Measurements from ENCODE around the gene MLLT3. TPM values are rescaled to one million over a fixed set of nuclear protein-coding genes. Genes with fewer than 3 reads are reported as not detected.

The MLLT3 gene
- total RNA-seq, 1 donor from 2014 or later: 26.5 TPM

- Mint-ChIP-seq H3K27ac (peak overlapping the region; percentile 98), H3K9me3 (no peaks in the 10 kb centered on the region), H3K36me3 (ENCODE audit: low read depth) (peaks cover 22% of the 10 kb centered on the region), H3K4me3 (peak overlapping the region; percentile 92), H3K4me1 (peaks cover 52% of the 10 kb centered on the region), H3K27me3 (no peaks in the 10 kb centered on the region)
- peak; percentile 84 for DNase-seq
- intact Hi-C loops (cut with micrococcal nuclease): loop anchor here (5.0 kb wide), 7 partner anchors 179 to 579 kb away; no protein-coding TSS in a partner anchor
Measured at GRCh38 chr9:20620650-20621470, 1.4 kb downstream of the MLLT3 start.

GRCh38 chr9:20619487-20620200, 2.7 kb downstream of the MLLT3 start:
- H3K4me1 Mint-ChIP-seq: peaks cover 53% of the 10 kb centered on the region
- H3K9me3 Mint-ChIP-seq: no peaks in the 10 kb centered on the region
- H3K27me3 Mint-ChIP-seq: no peaks in the 10 kb centered on the region
- peak; percentile 76 for DNase-seq
- H3K27ac Mint-ChIP-seq: peak overlapping the region; percentile 87
- intact Hi-C loops (cut with micrococcal nuclease): loop anchor here (5.0 kb wide), 7 partner anchors 177 to 577 kb away; no protein-coding TSS in a partner anchor
- peaks cover 22% of the 10 kb centered on the region for H3K36me3 Mint-ChIP-seq (ENCODE audit: low read depth)
- peak overlapping the region; percentile 92 for H3K4me3 Mint-ChIP-seq

- peak overlapping the region; percentile 61 for H3K4me3 Mint-ChIP-seq
- peaks cover 25% of the 10 kb centered on the region for H3K36me3 Mint-ChIP-seq (ENCODE audit: low read depth)
- no peak overlapping the region for H3K27ac Mint-ChIP-seq
- intact Hi-C loops (cut with micrococcal nuclease): no loop called here
- H3K9me3 Mint-ChIP-seq: no peaks in the 10 kb centered on the region
- peaks cover 47% of the 10 kb centered on the region for H3K4me1 Mint-ChIP-seq
- H3K27me3 Mint-ChIP-seq: no peaks in the 10 kb centered on the region
- no peak for DNase-seq
Measured at GRCh38 chr9:20618361-20618802, 3.9 kb downstream of the MLLT3 start.

- H3K9me3 Mint-ChIP-seq: no peaks in the 10 kb centered on the region
- DNase-seq: no peak
- intact Hi-C loops (cut with micrococcal nuclease): no loop called here
- peaks cover 27% of the 10 kb centered on the region for H3K36me3 Mint-ChIP-seq (ENCODE audit: low read depth)
- H3K27me3 Mint-ChIP-seq: no peaks in the 10 kb centered on the region
- H3K4me1 Mint-ChIP-seq: peaks cover 60% of the 10 kb centered on the region
- H3K4me3 Mint-ChIP-seq: no peak overlapping the region
- H3K27ac Mint-ChIP-seq: no peak overlapping the region
Measured at GRCh38 chr9:20616808-20617207, 5.5 kb downstream of the MLLT3 start.

GRCh38 chr9:20614602-20615216, 7.6 kb downstream of the MLLT3 start:
- no peaks in the 10 kb centered on the region for H3K27me3 Mint-ChIP-seq
- H3K9me3 Mint-ChIP-seq: no peaks in the 10 kb centered on the region
- H3K27ac Mint-ChIP-seq: no peak overlapping the region
- H3K4me1 Mint-ChIP-seq: peaks cover 67% of the 10 kb centered on the region
- no peak for DNase-seq
- intact Hi-C loops (cut with micrococcal nuclease): no loop called here
- H3K4me3 Mint-ChIP-seq: no peak overlapping the region
- H3K36me3 Mint-ChIP-seq (ENCODE audit: low read depth): peaks cover 23% of the 10 kb centered on the region

- no peak overlapping the region for H3K27ac Mint-ChIP-seq
- intact Hi-C loops (cut with micrococcal nuclease): no loop called here
- DNase-seq: no peak
- H3K27me3 Mint-ChIP-seq: no peaks in the 10 kb centered on the region
- no peaks in the 10 kb centered on the region for H3K9me3 Mint-ChIP-seq
- H3K4me3 Mint-ChIP-seq: no peak overlapping the region
- peaks cover 9% of the 10 kb centered on the region for H3K36me3 Mint-ChIP-seq (ENCODE audit: low read depth)
- H3K4me1 Mint-ChIP-seq: peaks cover 58% of the 10 kb centered on the region
Measured at GRCh38 chr9:20611691-20612287, 10.5 kb downstream of the MLLT3 start.

GRCh38 chr9:20610591-20610990, 11.7 kb downstream of the MLLT3 start:
- Mint-ChIP-seq H3K4me3 (no peak overlapping the region), H3K9me3 (no peaks in the 10 kb centered on the region), H3K27me3 (no peaks in the 10 kb centered on the region), H3K36me3 (ENCODE audit: low read depth) (peaks cover 8% of the 10 kb centered on the region), H3K27ac (no peak overlapping the region), H3K4me1 (peaks cover 63% of the 10 kb centered on the region)
- DNase-seq: no peak
- intact Hi-C loops (cut with micrococcal nuclease): no loop called here

GRCh38 chr9:20608582-20608981, 13.7 kb downstream of the MLLT3 start:
- Mint-ChIP-seq H3K4me3 (peak overlapping the region; percentile 4), H3K9me3 (no peaks in the 10 kb centered on the region), H3K36me3 (ENCODE audit: low read depth) (peaks cover 6% of the 10 kb centered on the region), H3K27me3 (no peaks in the 10 kb centered on the region), H3K4me1 (peaks cover 63% of the 10 kb centered on the region), H3K27ac (peak overlapping the region; percentile 3)
- intact Hi-C loops (cut with micrococcal nuclease): no loop called here
- DNase-seq: no peak

- intact Hi-C loops (cut with micrococcal nuclease): no loop called here
- Mint-ChIP-seq H3K4me3 (no peak overlapping the region), H3K27me3 (no peaks in the 10 kb centered on the region), H3K27ac (no peak overlapping the region), H3K4me1 (peaks cover 60% of the 10 kb centered on the region), H3K36me3 (ENCODE audit: low read depth) (peaks cover 4% of the 10 kb centered on the region), H3K9me3 (no peaks in the 10 kb centered on the region)
- DNase-seq: no peak
Measured at GRCh38 chr9:20606652-20607051, 15.6 kb downstream of the MLLT3 start.

- peak; percentile 71 for DNase-seq
- Mint-ChIP-seq H3K9me3 (peaks cover under 1% of the 10 kb centered on the region), H3K36me3 (ENCODE audit: low read depth) (peaks cover 7% of the 10 kb centered on the region), H3K27ac (peak overlapping the region; percentile 79), H3K4me1 (peaks cover 60% of the 10 kb centered on the region), H3K4me3 (peak overlapping the region; percentile 72), H3K27me3 (no peaks in the 10 kb centered on the region)
- intact Hi-C loops (cut with micrococcal nuclease): loop anchor here (1.0 to 5.0 kb wide), 2 partner anchors 46 to 83 kb away; no protein-coding TSS in a partner anchor
Measured at GRCh38 chr9:20604562-20604961, 17.7 kb downstream of the MLLT3 start.

GRCh38 chr9:20603524-20604268, 18.6 kb downstream of the MLLT3 start:
- peaks cover 60% of the 10 kb centered on the region for H3K4me1 Mint-ChIP-seq
- DNase-seq: no peak

GRCh38 chr9:20601292-20601691, 21.0 kb downstream of the MLLT3 start:
- peaks cover 7% of the 10 kb centered on the region for H3K9me3 Mint-ChIP-seq
- intact Hi-C loops (cut with micrococcal nuclease): loop anchor here (1.0 to 5.0 kb wide), 3 partner anchors 21 to 245 kb away; partner anchors contain the start of gene MLLT3

More at GRCh38 chr9:20603524-20604268, 18.6 kb downstream of the MLLT3 start:
- H3K36me3 Mint-ChIP-seq (ENCODE audit: low read depth): peaks cover 13% of the 10 kb centered on the region
- H3K9me3 Mint-ChIP-seq: peaks cover 3% of the 10 kb centered on the region
- no peak overlapping the region for H3K4me3 Mint-ChIP-seq
- intact Hi-C loops (cut with micrococcal nuclease): loop anchor here (1.0 to 5.0 kb wide), 2 partner anchors 45 to 84 kb away; no protein-coding TSS in a partner anchor
- peak overlapping the region; percentile 15 for H3K27ac Mint-ChIP-seq
- H3K27me3 Mint-ChIP-seq: no peaks in the 10 kb centered on the region

GRCh38 chr9:20599195-20599594, 23.1 kb downstream of the MLLT3 start:
- Mint-ChIP-seq H3K4me1 (peaks cover 51% of the 10 kb centered on the region), H3K27me3 (no peaks in the 10 kb centered on the region), H3K27ac (no peak overlapping the region), H3K36me3 (ENCODE audit: low read depth) (peaks cover 17% of the 10 kb centered on the region), H3K9me3 (peaks cover 7% of the 10 kb centered on the region), H3K4me3 (no peak overlapping the region)
- intact Hi-C loops (cut with micrococcal nuclease): no loop called here
- DNase-seq: no peak

More at GRCh38 chr9:20601292-20601691, 21.0 kb downstream of the MLLT3 start:
- Mint-ChIP-seq H3K27me3 (no peaks in the 10 kb centered on the region), H3K27ac (peak overlapping the region; percentile 78), H3K4me1 (peaks cover 56% of the 10 kb centered on the region), H3K4me3 (peak overlapping the region; percentile 4), H3K36me3 (ENCODE audit: low read depth) (peaks cover 17% of the 10 kb centered on the region)
- DNase-seq: no peak

All from activated CD4-positive, alpha-beta T cell treated with anti-CD3 and anti-CD28 coated beads, Interleukin-2, amount 10 ng/mL, durations not matched to agents 24 days and 14 days (primary cell).